Ramos (cell line): ENCODE measurements around the gene CDCA7L.

ENCODE experiments used
- in situ Hi-C: fragments of 300-500 bp; cut with MboI; formaldehyde crosslinking; loops from one replicate; pipeline ENCODE4 v1.14.3; 2022; ENCODE audit warnings: low sequenced_read_pairs; ENCODE audit not compliant: unreplicated experiment

CDCA7L gene, protein sequence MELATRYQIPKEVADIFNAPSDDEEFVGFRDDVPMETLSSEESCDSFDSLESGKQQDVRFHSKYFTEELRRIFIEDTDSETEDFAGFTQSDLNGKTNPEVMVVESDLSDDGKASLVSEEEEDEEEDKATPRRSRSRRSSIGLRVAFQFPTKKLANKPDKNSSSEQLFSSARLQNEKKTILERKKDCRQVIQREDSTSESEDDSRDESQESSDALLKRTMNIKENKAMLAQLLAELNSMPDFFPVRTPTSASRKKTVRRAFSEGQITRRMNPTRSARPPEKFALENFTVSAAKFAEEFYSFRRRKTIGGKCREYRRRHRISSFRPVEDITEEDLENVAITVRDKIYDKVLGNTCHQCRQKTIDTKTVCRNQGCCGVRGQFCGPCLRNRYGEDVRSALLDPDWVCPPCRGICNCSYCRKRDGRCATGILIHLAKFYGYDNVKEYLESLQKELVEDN

DNA sequence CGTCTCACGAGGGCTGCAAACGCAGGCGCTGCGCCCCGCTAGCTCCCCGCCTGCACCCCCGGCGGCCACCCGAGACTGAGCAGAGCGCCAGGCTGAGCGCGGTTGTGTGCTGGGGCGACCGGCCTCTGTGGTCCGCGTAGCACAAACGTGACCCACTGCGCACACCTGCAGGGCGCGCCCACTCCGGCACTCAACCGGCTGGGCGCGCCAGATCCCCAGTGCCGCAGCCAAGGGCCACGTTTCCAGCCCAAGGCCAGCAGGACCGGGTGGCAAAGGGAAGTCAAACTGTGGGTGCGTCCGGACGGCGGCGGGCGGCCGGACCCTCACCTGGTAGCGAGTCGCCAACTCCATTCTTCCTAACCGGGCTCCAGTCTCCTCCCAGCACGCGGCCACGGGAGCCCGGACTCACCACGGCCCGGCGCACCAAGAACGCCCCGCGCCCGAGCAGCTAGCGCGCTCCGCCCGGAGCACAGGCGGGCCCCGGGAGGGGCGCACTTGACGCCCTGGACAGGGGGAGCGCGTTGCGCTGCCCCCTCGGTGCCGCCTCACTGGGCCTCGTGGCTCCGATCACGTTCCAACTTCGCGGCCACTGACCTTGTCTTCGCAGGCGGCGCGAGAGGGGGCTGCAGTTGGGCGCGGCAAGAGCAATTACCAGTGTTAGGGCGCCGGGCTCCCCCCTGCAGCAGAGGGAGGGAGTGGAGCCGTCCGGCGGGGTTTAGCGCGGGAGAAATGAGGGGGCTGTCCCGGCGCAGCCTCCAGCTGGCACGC lies at the start of gene CDCA7L:
Gene CDCA7L, minus strand, starts transcription at position 446 of the 768 bp plus-strand sequence. Its CDS starts 95 bp downstream, at position 351.
- in situ Hi-C loops, result no loop called here

- in situ Hi-C loops, result no loop called here
Measured at GRCh38 chr7:21986096-21986495, 40.4 kb upstream of the CDCA7L start.

DNA sequence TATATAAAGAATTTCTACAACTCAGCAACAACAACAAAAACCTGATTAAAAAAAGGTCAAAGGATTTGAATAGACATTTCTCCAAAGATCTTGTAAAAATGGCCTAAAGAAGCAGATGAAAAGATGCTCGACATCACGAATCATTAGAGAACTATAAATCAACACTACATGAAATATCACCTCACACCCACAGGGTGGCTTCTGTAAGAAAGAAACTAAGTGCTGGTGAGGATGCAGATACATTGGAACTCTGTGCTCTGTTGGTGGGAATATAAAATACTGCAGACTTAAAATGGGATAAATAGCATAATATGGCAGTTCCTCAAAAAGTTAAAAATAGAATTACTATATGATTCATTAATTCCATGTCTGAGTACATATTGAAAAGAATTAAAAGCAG lies 38.3 kb upstream of the CDCA7L start:
- in situ Hi-C loops, result no loop called here

GRCh38 chr7:21983056-21983455 lies 37.4 kb upstream of the CDCA7L start:
- in situ Hi-C loops, result no loop called here

- in situ Hi-C loops, result no loop called here
Measured at GRCh38 chr7:21981524-21981923, 35.8 kb upstream of the CDCA7L start.

DNA sequence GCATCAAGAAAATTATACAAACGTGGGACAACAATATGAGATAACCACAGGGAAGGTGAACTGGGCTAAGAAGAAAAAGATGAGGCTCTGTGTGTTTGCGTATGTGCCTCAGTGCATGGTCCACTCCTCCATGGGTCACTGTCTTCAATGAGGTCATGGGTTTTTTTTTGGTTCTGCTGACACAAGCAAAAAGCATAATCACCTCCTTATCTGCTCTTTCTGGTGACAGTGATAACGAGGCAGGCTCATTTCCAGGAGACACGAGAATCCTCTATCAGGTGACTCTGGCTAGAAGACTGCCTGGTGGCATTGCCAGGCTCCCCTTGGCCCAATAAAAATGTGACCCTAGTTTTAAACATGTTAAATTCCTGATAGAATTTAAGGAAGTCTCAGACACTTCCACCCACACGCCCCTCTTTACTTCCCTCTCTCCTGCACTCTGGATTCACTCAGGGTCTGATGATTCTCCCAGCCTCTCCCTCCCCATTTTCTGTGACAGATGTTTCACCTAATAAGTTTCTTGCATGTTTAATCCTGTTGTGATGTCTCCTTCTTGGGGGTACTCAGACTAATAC lies 35.3 kb upstream of the CDCA7L start:
- in situ Hi-C loops, result no loop called here

GRCh38 chr7:21972397-21972784 lies 26.7 kb upstream of the CDCA7L start:
- in situ Hi-C loops, result loop anchor here (25.0 kb wide), 1 partner anchor 340 kb away; no protein-coding TSS in a partner anchor

DNA sequence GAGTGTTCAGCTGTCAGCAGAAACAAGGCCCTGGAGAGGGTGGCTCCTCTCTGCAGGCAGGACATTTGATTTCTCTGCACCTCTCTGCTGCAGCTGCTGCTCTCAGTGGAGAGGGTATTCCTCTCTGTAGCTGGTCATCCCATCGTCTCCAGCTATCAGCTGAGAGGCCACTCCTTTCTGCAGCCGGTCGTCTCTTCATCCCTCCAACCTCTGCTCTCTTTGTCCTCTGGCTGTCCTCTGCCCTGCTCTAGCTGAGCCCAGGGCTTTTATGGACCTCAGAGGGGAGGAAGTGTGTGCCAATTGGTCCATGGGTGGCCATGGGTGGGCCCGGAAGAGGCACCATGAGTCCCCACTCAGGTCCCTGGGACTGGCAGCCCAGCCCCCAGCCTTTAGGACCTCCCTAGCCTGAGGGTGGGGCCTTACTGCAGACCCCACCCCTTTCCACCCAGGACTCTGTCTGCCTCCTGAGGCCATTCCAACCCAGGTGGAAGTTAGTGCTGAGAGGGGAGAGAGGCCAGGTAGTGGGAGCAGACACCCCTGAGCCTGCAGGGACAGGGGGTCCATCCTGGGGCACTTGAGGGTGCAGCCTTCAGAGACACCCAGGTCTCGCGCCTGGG lies 26.2 kb upstream of the CDCA7L start:
- in situ Hi-C loops, result loop anchor here (25.0 kb wide), 1 partner anchor 340 kb away; no protein-coding TSS in a partner anchor

DNA sequence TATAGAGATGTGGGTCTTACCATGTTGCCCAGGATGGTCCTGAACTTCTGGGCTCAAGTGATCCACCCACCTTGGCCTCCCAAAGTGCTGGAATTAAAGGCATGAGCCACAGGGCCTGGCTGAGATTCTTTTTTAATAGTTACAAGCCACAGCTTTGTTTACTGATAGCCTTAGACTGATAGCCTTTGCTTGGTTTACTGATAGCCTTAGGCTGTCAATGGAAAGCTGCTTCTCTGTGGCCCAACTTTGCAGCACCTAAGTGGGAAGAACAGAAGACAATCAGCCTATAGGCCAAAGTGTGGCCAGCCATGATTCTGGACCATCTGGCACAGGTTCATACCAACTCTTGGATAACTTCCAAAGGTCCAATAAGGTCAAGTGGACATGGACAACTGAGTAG lies 24.1 kb upstream of the CDCA7L start:
- in situ Hi-C loops, result loop anchor here (25.0 kb wide), 1 partner anchor 342 kb away; no protein-coding TSS in a partner anchor

DNA sequence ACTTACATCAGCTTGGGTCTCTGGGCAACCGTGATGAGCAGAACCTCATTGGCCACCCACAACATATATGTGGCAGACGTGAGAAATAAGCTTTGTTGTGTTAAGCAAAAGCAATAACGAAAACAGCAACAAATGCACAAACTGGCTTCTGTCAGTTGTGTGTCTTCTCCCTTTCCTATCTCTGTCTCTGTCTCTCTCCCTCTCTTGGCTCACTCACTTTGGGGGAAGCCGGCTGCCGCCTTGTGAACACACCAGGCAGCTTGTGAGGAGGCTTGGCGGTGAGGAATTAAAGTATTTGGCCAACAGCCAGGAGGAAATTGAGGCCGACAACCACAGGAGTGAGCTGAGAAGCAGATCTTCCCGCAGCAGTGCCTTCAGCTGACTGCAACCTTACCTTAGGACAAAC lies 21.9 kb upstream of the CDCA7L start:
- in situ Hi-C loops, result loop anchor here (25.0 kb wide), 1 partner anchor 345 kb away; no protein-coding TSS in a partner anchor

GRCh38 chr7:21966271-21966670 lies 20.6 kb upstream of the CDCA7L start:
- in situ Hi-C loops, result loop anchor here (25.0 kb wide), 1 partner anchor 346 kb away; no protein-coding TSS in a partner anchor

- in situ Hi-C loops, result loop anchor here (25.0 kb wide), 1 partner anchor 347 kb away; no protein-coding TSS in a partner anchor
Measured at GRCh38 chr7:21965291-21965690, 19.6 kb upstream of the CDCA7L start.

GRCh38 chr7:21962677-21963076 lies 17.0 kb upstream of the CDCA7L start:
- in situ Hi-C loops, result loop anchor here (25.0 kb wide), 1 partner anchor 350 kb away; no protein-coding TSS in a partner anchor

- in situ Hi-C loops, result loop anchor here (25.0 kb wide), 1 partner anchor 351 kb away; no protein-coding TSS in a partner anchor
Measured at GRCh38 chr7:21960922-21961321, 15.2 kb upstream of the CDCA7L start.

- in situ Hi-C loops, result loop anchor here (25.0 kb wide), 1 partner anchor 353 kb away; no protein-coding TSS in a partner anchor
Measured at GRCh38 chr7:21959387-21959776, 13.7 kb upstream of the CDCA7L start.

DNA sequence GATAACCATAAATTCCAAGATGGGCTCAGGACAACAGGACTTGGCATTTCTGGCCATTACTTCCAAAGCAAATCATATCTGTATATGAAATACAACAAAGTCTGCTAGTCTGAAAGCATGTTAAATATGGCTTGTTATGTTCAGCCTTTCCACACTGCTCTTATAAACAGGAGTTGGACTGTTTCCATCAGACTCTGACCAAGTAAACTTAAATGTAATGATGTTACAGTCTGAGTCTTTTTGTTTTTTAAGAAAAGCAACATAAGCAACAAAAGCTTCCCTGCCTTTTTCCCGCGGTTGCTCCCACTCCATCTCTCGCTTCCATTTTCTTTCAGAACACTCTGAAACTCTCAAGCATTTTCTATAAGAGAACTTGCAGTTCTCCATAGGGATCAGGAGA lies 8.1 kb upstream of the CDCA7L start:
- in situ Hi-C loops, result loop anchor here (25.0 kb wide), 1 partner anchor 359 kb away; no protein-coding TSS in a partner anchor

DNA sequence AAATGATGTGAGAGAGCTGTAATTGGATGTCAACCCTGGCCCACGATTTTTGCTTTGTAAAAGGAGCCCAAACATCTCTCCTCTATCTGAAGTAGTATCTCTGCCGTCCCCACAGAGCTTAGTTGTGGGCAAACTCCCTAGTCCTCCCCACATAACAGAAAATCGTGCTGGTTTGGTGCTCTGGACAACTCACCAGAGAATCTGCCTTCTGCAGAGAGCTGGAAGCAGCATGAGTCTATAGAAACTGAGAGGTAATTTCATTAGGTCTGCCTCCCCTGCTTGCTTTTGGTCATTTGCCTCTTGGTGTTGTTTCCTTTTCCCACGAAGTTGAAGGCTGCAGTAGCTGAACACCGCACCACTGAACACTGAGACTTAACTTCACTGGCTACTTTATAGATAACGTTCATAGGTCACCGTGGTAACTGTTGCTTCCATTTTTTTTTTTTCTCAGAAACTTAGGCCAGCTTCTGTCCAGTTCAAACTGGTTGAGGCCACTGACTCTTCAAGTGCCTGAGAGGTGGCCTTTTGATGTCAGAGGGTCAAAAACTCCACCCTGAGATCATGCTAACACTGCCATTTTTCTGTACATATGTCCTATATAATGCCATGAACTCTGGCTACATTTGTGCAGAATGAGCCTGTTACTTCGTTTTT lies 3.3 kb upstream of the CDCA7L start:
- in situ Hi-C loops, result no loop called here

DNA sequence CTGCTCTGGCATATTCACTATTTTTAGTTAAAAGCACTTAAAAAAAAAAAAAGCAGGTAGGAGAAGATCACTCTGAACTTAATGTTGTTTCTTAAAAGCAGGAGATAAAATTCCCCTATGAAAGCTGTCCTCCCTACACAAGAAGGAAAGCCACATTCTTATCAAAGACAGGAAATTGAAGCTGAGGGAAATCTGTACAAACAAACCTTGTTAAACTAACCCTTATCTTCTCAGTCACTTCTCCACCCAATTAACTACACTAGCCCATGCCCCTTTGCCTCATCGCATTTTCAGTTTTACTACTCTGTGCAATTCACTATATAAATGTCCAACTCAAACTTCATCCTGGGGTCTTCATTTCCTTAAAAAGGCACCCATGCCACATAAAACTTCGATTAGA lies 2.7 kb upstream of the CDCA7L start:
- in situ Hi-C loops, result no loop called here

DNA sequence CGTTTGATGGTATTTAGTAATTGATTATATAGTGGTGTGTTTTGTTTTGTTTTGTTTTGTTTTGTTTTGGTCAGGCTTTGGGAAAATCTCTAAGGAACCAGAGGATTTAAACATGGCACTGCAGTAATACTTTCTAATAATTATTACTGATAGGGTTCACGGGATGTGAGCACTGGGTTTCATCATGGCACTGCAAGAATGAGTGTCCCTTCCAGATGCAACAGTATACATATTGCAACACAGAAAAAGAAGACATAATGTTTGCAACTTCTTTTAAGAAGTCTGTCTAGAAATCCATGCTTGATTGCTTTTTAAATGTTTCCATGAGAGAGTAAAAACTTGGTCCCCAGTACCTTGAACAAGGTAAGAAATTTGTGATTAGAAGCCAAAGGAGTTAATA lies 2.2 kb upstream of the CDCA7L start:
- in situ Hi-C loops, result no loop called here
